ENCODE data around the gene AEBP1. TPM values are rescaled to one million over a fixed set of nuclear protein-coding genes. Genes with fewer than 3 reads are reported as not detected.
A peak's percentile ranks its signal among the peaks of the same experiment; 100 is the strongest.

The AEBP1 gene
- total RNA-seq, 1 donor from 2014 or later = 94.3 TPM

GRCh38 chr7:44148961-44149536 is 44.9 kb downstream of the AEBP1 start:
- no peak for TF ChIP-seq CTCF (IDR thresholded peaks at IDR 0.05; ENCODE audit: unreplicated experiment)
- no peaks in the 10 kb centered on the region for H3K36me3 Mint-ChIP-seq
- peaks cover 27% of the 10 kb centered on the region for H3K27me3 Mint-ChIP-seq (ENCODE audit: low read depth)
- no peak overlapping the region for H3K4me3 Mint-ChIP-seq
- no peaks in the 10 kb centered on the region for H3K9me3 Mint-ChIP-seq
- no peak for DNase-seq (ENCODE audit: low spot score in 2 of 2, unreplicated experiment in 2 of 2)
- peak overlapping the region; percentile 51 for H3K27ac Mint-ChIP-seq
- H3K4me1 Mint-ChIP-seq = peaks cover 15% of the 10 kb centered on the region

- Mint-ChIP-seq H3K9me3 (no peaks in the 10 kb centered on the region), H3K4me1 (peaks cover 15% of the 10 kb centered on the region), H3K27ac (no peak overlapping the region), H3K27me3 (ENCODE audit: low read depth) (peaks cover 20% of the 10 kb centered on the region), H3K4me3 (no peak overlapping the region), H3K36me3 (no peaks in the 10 kb centered on the region)
- TF ChIP-seq CTCF (IDR thresholded peaks at IDR 0.05; ENCODE audit: unreplicated experiment) = no peak
- DNase-seq (ENCODE audit: low spot score in 2 of 2, unreplicated experiment in 2 of 2) = no peak
Observed at GRCh38 chr7:44149571-44150465, 45.7 kb downstream of the AEBP1 start.

- TF ChIP-seq CTCF (IDR thresholded peaks at IDR 0.05; ENCODE audit: unreplicated experiment) = no peak
- H3K4me3 Mint-ChIP-seq = no peak overlapping the region
- H3K4me1 Mint-ChIP-seq = peaks cover 15% of the 10 kb centered on the region
- H3K27ac Mint-ChIP-seq = no peak overlapping the region
- no peak for DNase-seq (ENCODE audit: low spot score in 2 of 2, unreplicated experiment in 2 of 2)
- no peaks in the 10 kb centered on the region for H3K9me3 Mint-ChIP-seq
- no peaks in the 10 kb centered on the region for H3K36me3 Mint-ChIP-seq
- peaks cover 14% of the 10 kb centered on the region for H3K27me3 Mint-ChIP-seq (ENCODE audit: low read depth)
Observed at GRCh38 chr7:44150466-44150832, 46.3 kb downstream of the AEBP1 start.

- peaks cover 9% of the 10 kb centered on the region for H3K27me3 Mint-ChIP-seq (ENCODE audit: low read depth)
- no peaks in the 10 kb centered on the region for H3K36me3 Mint-ChIP-seq
- H3K27ac Mint-ChIP-seq = no peak overlapping the region
- no peaks in the 10 kb centered on the region for H3K9me3 Mint-ChIP-seq
- peaks cover 12% of the 10 kb centered on the region for H3K4me1 Mint-ChIP-seq
- no peak for TF ChIP-seq CTCF (IDR thresholded peaks at IDR 0.05; ENCODE audit: unreplicated experiment)
- no peak for DNase-seq (ENCODE audit: low spot score in 2 of 2, unreplicated experiment in 2 of 2)
- H3K4me3 Mint-ChIP-seq = no peak overlapping the region
Observed at GRCh38 chr7:44150966-44151941, 47.1 kb downstream of the AEBP1 start.

GRCh38 chr7:44151956-44152355 is 47.8 kb downstream of the AEBP1 start:
- Mint-ChIP-seq H3K27me3 (ENCODE audit: low read depth) (peaks cover 4% of the 10 kb centered on the region), H3K4me1 (peaks cover 5% of the 10 kb centered on the region), H3K9me3 (no peaks in the 10 kb centered on the region), H3K4me3 (no peak overlapping the region), H3K36me3 (no peaks in the 10 kb centered on the region), H3K27ac (no peak overlapping the region)
- no peak for TF ChIP-seq CTCF (IDR thresholded peaks at IDR 0.05; ENCODE audit: unreplicated experiment)
- no peak for DNase-seq (ENCODE audit: low spot score in 2 of 2, unreplicated experiment in 2 of 2)

All from mesothelial cell of epicardium (in vitro differentiated cells).